ENCODE measurements around the gene ADORA2B.
A peak's percentile ranks its signal among the peaks of the same experiment; 100 is the strongest.

ADORA2B gene

GRCh38 chr17:16003841-16004240 is 58.9 kb downstream of the ADORA2B start:
- no peaks in the 10 kb centered on the region for H3K9me3 Mint-ChIP-seq
- no peak for DNase-seq
- H3K4me1 Mint-ChIP-seq (ENCODE audit: low read depth), result peaks cover 56% of the 10 kb centered on the region
- H3K27me3 Mint-ChIP-seq, result no peaks in the 10 kb centered on the region
- peaks cover 91% of the 10 kb centered on the region for H3K36me3 Mint-ChIP-seq (ENCODE audit: low read depth)
- no peak overlapping the region for H3K4me3 Mint-ChIP-seq
- H3K27ac Mint-ChIP-seq, result peak overlapping the region; percentile 63

GRCh38 chr17:16005636-16006035 is 60.7 kb downstream of the ADORA2B start:
- DNase-seq, result no peak
- peaks cover 94% of the 10 kb centered on the region for H3K36me3 Mint-ChIP-seq (ENCODE audit: low read depth)
- no peak overlapping the region for H3K27ac Mint-ChIP-seq
- H3K4me1 Mint-ChIP-seq (ENCODE audit: low read depth), result peaks cover 54% of the 10 kb centered on the region
- no peaks in the 10 kb centered on the region for H3K9me3 Mint-ChIP-seq
- H3K27me3 Mint-ChIP-seq, result no peaks in the 10 kb centered on the region
- no peak overlapping the region for H3K4me3 Mint-ChIP-seq

GRCh38 chr17:16007439-16007838 is 62.5 kb downstream of the ADORA2B start:
- Mint-ChIP-seq H3K4me3 (no peak overlapping the region), H3K36me3 (ENCODE audit: low read depth) (peaks cover 94% of the 10 kb centered on the region), H3K27ac (peak overlapping the region; percentile 68), H3K9me3 (no peaks in the 10 kb centered on the region), H3K4me1 (ENCODE audit: low read depth) (peaks cover 42% of the 10 kb centered on the region), H3K27me3 (no peaks in the 10 kb centered on the region)
- no peak for DNase-seq

DNA sequence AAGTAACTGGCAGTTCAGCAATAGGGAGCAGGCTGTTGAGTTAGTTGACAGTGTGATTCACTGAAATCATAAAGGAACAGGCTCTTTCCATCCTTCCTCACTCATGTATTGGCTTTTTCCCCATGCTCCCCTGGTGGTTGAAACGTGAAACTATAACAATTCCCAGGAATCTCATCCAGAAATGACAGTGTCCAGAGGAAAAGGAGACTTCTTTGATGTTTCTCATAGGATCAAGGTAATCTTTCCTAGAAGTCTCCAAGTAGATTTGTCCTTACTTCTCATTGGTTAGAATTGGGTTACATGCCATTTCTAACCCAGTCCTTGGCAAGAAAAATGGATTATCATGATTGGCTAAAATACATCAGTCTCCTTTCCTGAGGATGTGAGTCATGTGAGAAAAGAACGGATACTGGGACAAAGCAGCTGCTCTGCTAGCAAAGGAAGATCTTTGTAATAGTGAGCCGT is 69.0 kb downstream of the ADORA2B start:
- H3K36me3 Mint-ChIP-seq (ENCODE audit: low read depth), result peaks cover 88% of the 10 kb centered on the region
- H3K4me3 Mint-ChIP-seq, result no peak overlapping the region
- no peaks in the 10 kb centered on the region for H3K9me3 Mint-ChIP-seq
- no peaks in the 10 kb centered on the region for H3K27me3 Mint-ChIP-seq
- no peak overlapping the region for H3K27ac Mint-ChIP-seq
- H3K4me1 Mint-ChIP-seq (ENCODE audit: low read depth), result peaks cover 21% of the 10 kb centered on the region
- DNase-seq, result no peak

- DNase-seq, result no peak
- Mint-ChIP-seq H3K4me3 (no peak overlapping the region), H3K9me3 (no peaks in the 10 kb centered on the region), H3K4me1 (ENCODE audit: low read depth) (peaks cover 26% of the 10 kb centered on the region), H3K36me3 (ENCODE audit: low read depth) (peaks cover 92% of the 10 kb centered on the region), H3K27ac (peak overlapping the region; percentile 72), H3K27me3 (no peaks in the 10 kb centered on the region)
Observed at GRCh38 chr17:16019347-16019746, 74.4 kb downstream of the ADORA2B start.

DNA sequence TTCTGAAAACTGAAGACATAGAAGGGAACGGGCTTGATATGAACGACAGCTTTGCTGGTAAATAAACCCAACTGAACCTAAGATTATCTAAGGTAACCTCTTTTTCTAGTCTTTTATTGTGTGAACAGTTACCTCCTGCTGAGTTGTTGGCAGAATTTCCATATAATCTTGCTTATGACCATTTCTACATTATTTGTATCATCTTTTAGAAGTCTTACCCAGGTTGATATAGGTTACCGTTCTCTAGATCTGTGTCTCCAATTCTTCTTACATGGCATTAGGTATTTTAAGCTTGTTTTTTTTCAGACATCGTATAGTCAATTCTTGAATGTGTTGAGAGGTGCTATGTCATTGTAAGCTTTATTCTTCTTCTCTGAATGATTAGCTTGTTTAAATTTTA is 79.0 kb downstream of the ADORA2B start:
- H3K4me1 Mint-ChIP-seq (ENCODE audit: low read depth), result peaks cover 56% of the 10 kb centered on the region
- peaks cover 99% of the 10 kb centered on the region for H3K36me3 Mint-ChIP-seq (ENCODE audit: low read depth)
- H3K27me3 Mint-ChIP-seq, result no peaks in the 10 kb centered on the region
- H3K9me3 Mint-ChIP-seq, result no peaks in the 10 kb centered on the region
- no peak overlapping the region for H3K4me3 Mint-ChIP-seq
- no peak for DNase-seq
- no peak overlapping the region for H3K27ac Mint-ChIP-seq

GRCh38 chr17:16025202-16025601 is 80.3 kb downstream of the ADORA2B start:
- Mint-ChIP-seq H3K4me3 (no peak overlapping the region), H3K27me3 (no peaks in the 10 kb centered on the region), H3K36me3 (ENCODE audit: low read depth) (peaks cover 99% of the 10 kb centered on the region), H3K4me1 (ENCODE audit: low read depth) (peaks cover 65% of the 10 kb centered on the region), H3K27ac (peak overlapping the region; percentile 71), H3K9me3 (no peaks in the 10 kb centered on the region)
- no peak for DNase-seq

Data from activated T-cell treated with anti-CD3 and anti-CD28 coated beads, Interleukin-2, amount 50 U/mL, for 24 hours (primary cell).